Skin of body (tissue), 2 donors: ENCODE results near the gene NR5A1. TPM values are rescaled to one million over a fixed set of nuclear protein-coding genes. Genes with fewer than 3 reads are reported as not detected.

Experiments used
- DNase-seq: peaks from one replicate; lab custom pipeline; 2025; lab: John Stamatoyannopoulos, UW
- total RNA-seq: library from RNA; depleted of rRNA; stranded (reverse); fragments of >200 nt; gene quantifications from one replicate; pipeline ENCODE4 v1.2.3, GENCODE V29; 2014

The NR5A1 gene
- total RNA-seq, 1 donor from 2014 or later = not detected

- no peak for DNase-seq
Measured at GRCh38 chr9:124498499-124499146, 8.6 kb downstream of the NR5A1 start.

- DNase-seq = no peak
Measured at GRCh38 chr9:124498040-124498439, 9.2 kb downstream of the NR5A1 start.

GRCh38 chr9:124497441-124497840 lies 9.8 kb downstream of the NR5A1 start:
- DNase-seq = no peak

- no peak for DNase-seq
Measured at GRCh38 chr9:124496463-124496862, 10.7 kb downstream of the NR5A1 start.

GRCh38 chr9:124496075-124496449 lies 11.1 kb downstream of the NR5A1 start:
- no peak for DNase-seq

- no peak for DNase-seq
Measured at GRCh38 chr9:124495126-124496074, 11.8 kb downstream of the NR5A1 start.

GRCh38 chr9:124493794-124494479 lies 13.3 kb downstream of the NR5A1 start:
- DNase-seq = no peak

GRCh38 chr9:124493218-124493617 lies 14.0 kb downstream of the NR5A1 start:
- no peak for DNase-seq

GRCh38 chr9:124492818-124493217 lies 14.4 kb downstream of the NR5A1 start:
- no peak for DNase-seq

GRCh38 chr9:124491049-124491975 lies 15.9 kb downstream of the NR5A1 start:
- DNase-seq = no peak

GRCh38 chr9:124490004-124490403 lies 17.2 kb downstream of the NR5A1 start:
- no peak for DNase-seq

GRCh38 chr9:124489222-124489621 lies 18.0 kb downstream of the NR5A1 start:
- peak; percentile 47 for DNase-seq

- DNase-seq = no peak
Measured at GRCh38 chr9:124488641-124489210, 18.5 kb downstream of the NR5A1 start.

GRCh38 chr9:124487260-124488182 lies 19.7 kb downstream of the NR5A1 start:
- DNase-seq = no peak

- DNase-seq = no peak
Measured at GRCh38 chr9:124486778-124487259, 20.4 kb downstream of the NR5A1 start.

GRCh38 chr9:124485936-124486335 lies 21.3 kb downstream of the NR5A1 start:
- DNase-seq = no peak

GRCh38 chr9:124485201-124485600 lies 22.0 kb downstream of the NR5A1 start:
- DNase-seq = no peak

- DNase-seq = no peak
Measured at GRCh38 chr9:124483481-124483880, 23.7 kb downstream of the NR5A1 start.

GRCh38 chr9:124482431-124483031 lies 24.7 kb downstream of the NR5A1 start:
- DNase-seq = no peak
